ENCODE measurements around the gene REM1. TPM values are rescaled to one million over a fixed set of nuclear protein-coding genes. Genes with fewer than 3 reads are reported as not detected.

Gene REM1
- total RNA-seq, 1 experiment from 2014 or later = not detected

GRCh38 chr20:31522731-31523130, 47.6 kb downstream of the REM1 start:
- H3K9me3 ChIP-seq (ENCODE audit: low read depth, low read length, poor library complexity, severe bottlenecking) = no peaks in the 10 kb centered on the region
- peaks cover 9% of the 10 kb centered on the region for H3K36me3 ChIP-seq (ENCODE audit: insufficient read depth, low read length, poor library complexity, severe bottlenecking)
- DNase-seq (ENCODE audit: low spot score) = no peak
- no peak overlapping the region for H3K4me3 ChIP-seq (ENCODE audit: low read depth, low read length, poor library complexity, severe bottlenecking)
- ChIA-PET POLR2A (ENCODE audit: low non-redundant PET) (no interaction called here), CTCF (no interaction called here)
- TF ChIP-seq EZH2 (IDR thresholded peaks at IDR 0.05; ENCODE audit: borderline replicate concordance, low read depth, low read length, poor library complexity, severe bottlenecking) (no peak), CTCF (conservative IDR thresholded peaks at IDR 0.05; ENCODE audit: low read depth, low read length) (no peak)
- H3K4me1 ChIP-seq (ENCODE audit: insufficient read depth, low read length, poor library complexity, severe bottlenecking) = no peaks in the 10 kb centered on the region
- H3K27me3 ChIP-seq (replicated peaks; ENCODE audit: insufficient read depth, low read depth, low read length, poor library complexity) = no peaks in the 10 kb centered on the region
- intact Hi-C loops (cut with micrococcal nuclease; ENCODE audit: unreplicated experiment) = no loop called here
- no TSS peak for BruUV-seq (replicated peaks)
- no peak overlapping the region for H3K27ac ChIP-seq (ENCODE audit: low read depth, low read length, poor library complexity, severe bottlenecking)

GRCh38 chr20:31523361-31524283, 48.5 kb downstream of the REM1 start:
- intact Hi-C loops (cut with micrococcal nuclease; ENCODE audit: unreplicated experiment) = no loop called here
- no peak overlapping the region for H3K27ac ChIP-seq (ENCODE audit: low read depth, low read length, poor library complexity, severe bottlenecking)
- H3K4me1 ChIP-seq (ENCODE audit: insufficient read depth, low read length, poor library complexity, severe bottlenecking) = no peaks in the 10 kb centered on the region
- DNase-seq (ENCODE audit: low spot score) = no peak
- H3K27me3 ChIP-seq (replicated peaks; ENCODE audit: insufficient read depth, low read depth, low read length, poor library complexity) = no peaks in the 10 kb centered on the region
- H3K36me3 ChIP-seq (ENCODE audit: insufficient read depth, low read length, poor library complexity, severe bottlenecking) = peaks cover 18% of the 10 kb centered on the region
- BruUV-seq (replicated peaks) = no TSS peak
- ChIA-PET CTCF (no interaction called here), POLR2A (ENCODE audit: low non-redundant PET) (interaction anchor here (0.5 to 0.7 kb wide), 2 partner anchors 39 to 63 kb away, joined by 5 to 13 read pairs; no protein-coding TSS in a partner anchor)
- no peaks in the 10 kb centered on the region for H3K9me3 ChIP-seq (ENCODE audit: low read depth, low read length, poor library complexity, severe bottlenecking)
- H3K4me3 ChIP-seq (ENCODE audit: low read depth, low read length, poor library complexity, severe bottlenecking) = no peak overlapping the region
- TF ChIP-seq EZH2 (IDR thresholded peaks at IDR 0.05; ENCODE audit: borderline replicate concordance, low read depth, low read length, poor library complexity, severe bottlenecking) = no peak

GRCh38 chr20:31527266-31527665, 52.2 kb downstream of the REM1 start:
- peaks cover 29% of the 10 kb centered on the region for H3K36me3 ChIP-seq (ENCODE audit: insufficient read depth, low read length, poor library complexity, severe bottlenecking)
- H3K9me3 ChIP-seq (ENCODE audit: low read depth, low read length, poor library complexity, severe bottlenecking) = no peaks in the 10 kb centered on the region
- H3K4me1 ChIP-seq (ENCODE audit: insufficient read depth, low read length, poor library complexity, severe bottlenecking) = no peaks in the 10 kb centered on the region
- ChIA-PET CTCF (no interaction called here), POLR2A (ENCODE audit: low non-redundant PET) (no interaction called here)
- H3K27me3 ChIP-seq (replicated peaks; ENCODE audit: insufficient read depth, low read depth, low read length, poor library complexity) = no peaks in the 10 kb centered on the region
- no peak for DNase-seq (ENCODE audit: low spot score)
- intact Hi-C loops (cut with micrococcal nuclease; ENCODE audit: unreplicated experiment) = no loop called here
- H3K27ac ChIP-seq (ENCODE audit: low read depth, low read length, poor library complexity, severe bottlenecking) = no peak overlapping the region
- TF ChIP-seq CTCF (conservative IDR thresholded peaks at IDR 0.05; ENCODE audit: low read depth, low read length) = no peak
- TF ChIP-seq EZH2 (IDR thresholded peaks at IDR 0.05; ENCODE audit: borderline replicate concordance, low read depth, low read length, poor library complexity, severe bottlenecking) = no peak
- no TSS peak for BruUV-seq (replicated peaks)
- no peak overlapping the region for H3K4me3 ChIP-seq (ENCODE audit: low read depth, low read length, poor library complexity, severe bottlenecking)

Other genes with a start within 250 kb of the REM1 start
- gene DEFB115, start 217.6 kb upstream of the REM1 start, total RNA-seq (2021) = not detected in 2 replicates
- not detected in 2 replicates for gene DEFB116, start 166.7 kb upstream of the REM1 start, total RNA-seq (2021)
- not detected in 2 replicates for gene DEFB118, start 106.7 kb upstream of the REM1 start, total RNA-seq (2021)
- not detected in 2 replicates for gene DEFB119, start 84.7 kb upstream of the REM1 start, total RNA-seq (2021)
- gene DEFB121, start 69.1 kb upstream of the REM1 start, total RNA-seq (2021) = not detected in 2 replicates
- not detected in 2 replicates for gene DEFB123, start 34.7 kb upstream of the REM1 start, total RNA-seq (2021)
- gene DEFB124, start 161 bp upstream of the REM1 start, total RNA-seq (2021) = not detected in 2 replicates
- gene HM13, start 39.2 kb downstream of the REM1 start, total RNA-seq (2021) = 182 and 196 TPM in 2 replicates
- gene ID1, start 130.0 kb downstream of the REM1 start, total RNA-seq (2021) = 24.6 and 39.3 TPM in 2 replicates
- gene COX4I2, start 162.6 kb downstream of the REM1 start, total RNA-seq (2021) = not detected in 2 replicates
- 44.5 and 47.8 TPM in 2 replicates for gene BCL2L1, start 247.6 kb downstream of the REM1 start, total RNA-seq (2021)

Measured in A673 (cell line).